HG03039 (cell line): ENCODE results near the gene PTPRN.
"Not testable (repeated sequence)": the region's sequence is repeated elsewhere in the genome, so short reads cannot be mapped to it uniquely, and the experiment has no call there.

ENCODE experiments used
- ATAC-seq: cut with Tn5 transposase; IDR thresholded peaks from one replicate; pipeline ENCODE4 v1.9.1; 2021; ENCODE audit warnings: mild to moderate bottlenecking, moderate library complexity; ENCODE audit not compliant: unreplicated experiment

The PTPRN gene

GRCh38 chr2:219309278-219309677 is at the start of gene PTPRN:
Gene PTPRN, minus strand, starts transcription at chr2:219309401. Its CDS starts 69 bp downstream, at chr2:219309332.
- ATAC-seq, result no peak

- ATAC-seq, result no peak
Observed at GRCh38 chr2:219358170-219359075, 49.2 kb upstream of the PTPRN start.

GRCh38 chr2:219356834-219357233 is 47.6 kb upstream of the PTPRN start:
- ATAC-seq, result no peak

GRCh38 chr2:219354582-219354981 is 45.4 kb upstream of the PTPRN start:
- no peak for ATAC-seq

GRCh38 chr2:219353129-219353528 is 43.9 kb upstream of the PTPRN start:
- ATAC-seq, result no peak

GRCh38 chr2:219352448-219353023 is 43.3 kb upstream of the PTPRN start:
- ATAC-seq, result no peak

- ATAC-seq, result no peak
Observed at GRCh38 chr2:219350710-219351221, 41.6 kb upstream of the PTPRN start.

GRCh38 chr2:219350215-219350614 is 41.0 kb upstream of the PTPRN start:
- no peak for ATAC-seq

GRCh38 chr2:219344751-219345430 is 35.7 kb upstream of the PTPRN start:
- ATAC-seq, result no peak

GRCh38 chr2:219335373-219335786 is 26.2 kb upstream of the PTPRN start:
- ATAC-seq, result no peak

- ATAC-seq, result no peak
Observed at GRCh38 chr2:219334076-219334475, 24.9 kb upstream of the PTPRN start.

- ATAC-seq, result no peak
Observed at GRCh38 chr2:219332542-219332941, 23.3 kb upstream of the PTPRN start, which contains the start of gene RESP18. Gene RESP18, minus strand, starts transcription at chr2:219332744.

- ATAC-seq, result no peak
Observed at GRCh38 chr2:219331560-219332213, 22.5 kb upstream of the PTPRN start.

- ATAC-seq, result no peak
Observed at GRCh38 chr2:219327719-219328118, 18.5 kb upstream of the PTPRN start.

GRCh38 chr2:219325657-219326315 is 16.6 kb upstream of the PTPRN start:
- no peak for ATAC-seq

- ATAC-seq, result no peak
Observed at GRCh38 chr2:219325136-219325535, 15.9 kb upstream of the PTPRN start.

GRCh38 chr2:219323434-219323833 is 14.2 kb upstream of the PTPRN start:
- no peak for ATAC-seq

GRCh38 chr2:219314804-219315468 is 5.7 kb upstream of the PTPRN start:
- ATAC-seq, result no peak

GRCh38 chr2:219312683-219313263 is 3.6 kb upstream of the PTPRN start:
- not testable (repeated sequence) for ATAC-seq
